ENCODE data around the gene SGSM1. TPM values are rescaled to one million over a fixed set of nuclear protein-coding genes. Genes with fewer than 3 reads are reported as not detected.
A peak's percentile ranks its signal among the peaks of the same experiment; 100 is the strongest.

SGSM1 gene
- total RNA-seq, 1 experiment from 2014 or later: 4.3 TPM

DNA sequence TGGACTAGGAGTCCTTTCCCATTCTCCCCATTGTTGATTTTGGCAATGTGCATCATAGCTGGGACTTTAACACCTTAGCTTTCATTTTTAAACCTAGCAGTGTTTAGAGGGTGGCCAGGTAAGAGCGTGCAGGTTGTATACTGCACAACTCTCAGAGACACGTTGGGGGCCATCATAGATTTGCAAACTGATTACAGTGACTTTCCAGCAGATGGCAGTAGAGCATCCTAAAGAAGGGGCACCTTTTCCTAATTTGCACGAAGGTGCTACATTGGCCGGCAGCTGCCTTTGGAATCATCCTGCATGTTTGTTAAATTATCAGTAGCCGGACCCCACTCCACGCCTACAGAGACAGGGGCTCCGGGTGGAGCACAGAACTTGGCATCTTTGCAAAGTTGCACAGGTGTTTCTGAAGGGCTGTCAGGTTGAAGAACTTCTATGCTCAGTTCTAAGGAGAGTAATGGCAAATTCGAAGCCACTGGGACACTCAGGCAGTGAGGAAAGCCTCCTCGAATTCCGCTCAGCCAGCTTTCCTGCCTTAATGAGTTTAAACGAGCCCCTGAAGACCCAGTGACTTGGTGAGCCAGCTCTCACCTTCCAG is 132.8 kb downstream of the SGSM1 start:
- Mint-ChIP-seq H3K27ac (peak overlapping the region in 1 of 3 experiments; percentile 3; a peak in 1 of 7 replicates), H3K27me3 (ENCODE audit: low read depth) (no peaks in the 10 kb centered on the region), H3K9me3 (no peaks in the 10 kb centered on the region), H3K36me3 (ENCODE audit: insufficient read depth in 1 of 3, low read depth in 3 of 3) (no peaks in the 10 kb centered on the region), H3K4me1 (peaks cover 10% of the 10 kb centered on the region in 2 experiments), H3K4me3 (no peak overlapping the region)
- Histone ChIP-seq H4K20me1 (ENCODE audit: control insufficient read depth, insufficient read depth, insufficient read length) (no peaks in the 10 kb centered on the region), H3K27me3 (ENCODE audit: insufficient read depth, low read length) (no peaks in the 10 kb centered on the region), H3T11ph (ENCODE audit: low read length) (no peak overlapping the region), H3K14ac (ENCODE audit: insufficient read depth, low read length) (no peak overlapping the region), H3K18ac (ENCODE audit: insufficient read length, low read depth, low read length) (no peak overlapping the region), H3K4me2 (ENCODE audit: insufficient read depth, insufficient read length, low read length) (no peak overlapping the region), H3K9ac (ENCODE audit: extremely low read depth, insufficient read length, low read length) (no peak overlapping the region), H3K23ac (ENCODE audit: insufficient read length, low read depth, low read length) (no peak overlapping the region), H4K8ac (replicated peaks; ENCODE audit: insufficient read length, low read depth, low read length) (no peak overlapping the region), H2BK15ac (ENCODE audit: low read depth, low read length) (no peak overlapping the region), H2AFZ (ENCODE audit: low read length) (no peak overlapping the region), H2BK120ac (ENCODE audit: low read depth, low read length, poor library complexity, severe bottlenecking) (no peak overlapping the region), H3K9me3 (ENCODE audit: control insufficient read depth, low read depth, low read length) (no peaks in the 10 kb centered on the region), H2BK12ac (ENCODE audit: insufficient read length, low read depth, low read length) (no peak overlapping the region), H4K5ac (ENCODE audit: insufficient read length, low read depth, low read length) (no peak overlapping the region), H4K91ac (ENCODE audit: insufficient read length, low read depth, low read length) (no peak overlapping the region), H2BK5ac (ENCODE audit: insufficient read length, low read length) (no peak overlapping the region), H3K23me2 (ENCODE audit: insufficient read length, low read depth, low read length, poor library complexity, severe bottlenecking) (no peaks in the 10 kb centered on the region), H3K4me1 (ENCODE audit: insufficient read depth, low read length) (no peaks in the 10 kb centered on the region), H3K4ac (ENCODE audit: low read depth, low read length) (no peak overlapping the region), H3K27ac (ENCODE audit: insufficient read length, low read depth, low read length) (no peak overlapping the region), H3K79me2 (ENCODE audit: insufficient read depth, low read length) (no peaks in the 10 kb centered on the region), H2BK20ac (ENCODE audit: low read depth, low read length, poor library complexity, severe bottlenecking) (no peak overlapping the region), H3K79me1 (ENCODE audit: insufficient read depth, low read depth, low read length, poor library complexity, severe bottlenecking) (no peaks in the 10 kb centered on the region), H2AK5ac (ENCODE audit: insufficient read length, low read length) (no peak overlapping the region), H3K56ac (ENCODE audit: insufficient read length, low read depth, low read length) (no peak overlapping the region)
- TF ChIP-seq, protein P1, sequence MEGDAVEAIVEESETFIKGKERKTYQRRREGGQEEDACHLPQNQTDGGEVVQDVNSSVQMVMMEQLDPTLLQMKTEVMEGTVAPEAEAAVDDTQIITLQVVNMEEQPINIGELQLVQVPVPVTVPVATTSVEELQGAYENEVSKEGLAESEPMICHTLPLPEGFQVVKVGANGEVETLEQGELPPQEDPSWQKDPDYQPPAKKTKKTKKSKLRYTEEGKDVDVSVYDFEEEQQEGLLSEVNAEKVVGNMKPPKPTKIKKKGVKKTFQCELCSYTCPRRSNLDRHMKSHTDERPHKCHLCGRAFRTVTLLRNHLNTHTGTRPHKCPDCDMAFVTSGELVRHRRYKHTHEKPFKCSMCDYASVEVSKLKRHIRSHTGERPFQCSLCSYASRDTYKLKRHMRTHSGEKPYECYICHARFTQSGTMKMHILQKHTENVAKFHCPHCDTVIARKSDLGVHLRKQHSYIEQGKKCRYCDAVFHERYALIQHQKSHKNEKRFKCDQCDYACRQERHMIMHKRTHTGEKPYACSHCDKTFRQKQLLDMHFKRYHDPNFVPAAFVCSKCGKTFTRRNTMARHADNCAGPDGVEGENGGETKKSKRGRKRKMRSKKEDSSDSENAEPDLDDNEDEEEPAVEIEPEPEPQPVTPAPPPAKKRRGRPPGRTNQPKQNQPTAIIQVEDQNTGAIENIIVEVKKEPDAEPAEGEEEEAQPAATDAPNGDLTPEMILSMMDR (conservative IDR thresholded peaks at IDR 0.05): peak; percentile 85
- WGBS (ENCODE audit: extremely low coverage, insufficient read length, low lambda C conversion rate): no CpG with 5 or more reads among the region's 11 CpGs
- DNase-seq: peak; percentile 55
